GM12864 (cell line): Measurements from ENCODE around the gene ASPA.

ENCODE experiments used
- DNase-seq: peaks from one replicate; pipeline ENCODE4 v3.0.0-alpha.2; 2011; ENCODE audit warnings: low read depth
- H3K4me3 ChIP-seq: 2 replicates; pipeline ENCODE4 v1.5.1; 2011; ENCODE audit warnings: mild to moderate bottlenecking, low read depth, low read length, control low read depth
- TF ChIP-seq, protein P1 (sequence below): IDR thresholded peaks from 2 replicates; pipeline ENCODE4 v1.5.1; 2011; ENCODE audit warnings: low read depth, mild to moderate bottlenecking, moderate library complexity, low read length, control low read depth, inconsistent platforms; ENCODE audit errors: missing control alignments

Gene ASPA

DNA sequence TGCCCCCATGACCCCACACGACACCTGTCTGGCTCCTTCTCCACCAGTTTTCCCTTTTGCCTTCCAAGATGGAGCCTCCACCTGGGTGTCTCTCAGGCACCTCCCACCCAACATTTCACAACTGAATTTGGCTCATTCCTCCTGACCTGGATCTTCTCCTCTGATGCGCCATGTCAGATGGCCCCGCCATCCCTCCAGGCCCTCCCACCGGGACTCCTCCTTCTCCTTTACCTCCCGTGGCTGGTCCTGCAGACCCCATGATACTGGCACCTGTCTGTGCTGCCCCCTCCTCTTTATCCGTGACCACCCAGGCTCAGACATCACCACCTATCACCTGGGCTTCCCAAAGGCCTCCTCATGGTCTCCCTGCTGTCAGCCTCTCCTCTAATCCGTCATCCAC, 77.1 kb downstream of the ASPA start:
- no peak for DNase-seq
- H3K4me3 ChIP-seq, result no peak overlapping the region
- TF ChIP-seq, protein P1, sequence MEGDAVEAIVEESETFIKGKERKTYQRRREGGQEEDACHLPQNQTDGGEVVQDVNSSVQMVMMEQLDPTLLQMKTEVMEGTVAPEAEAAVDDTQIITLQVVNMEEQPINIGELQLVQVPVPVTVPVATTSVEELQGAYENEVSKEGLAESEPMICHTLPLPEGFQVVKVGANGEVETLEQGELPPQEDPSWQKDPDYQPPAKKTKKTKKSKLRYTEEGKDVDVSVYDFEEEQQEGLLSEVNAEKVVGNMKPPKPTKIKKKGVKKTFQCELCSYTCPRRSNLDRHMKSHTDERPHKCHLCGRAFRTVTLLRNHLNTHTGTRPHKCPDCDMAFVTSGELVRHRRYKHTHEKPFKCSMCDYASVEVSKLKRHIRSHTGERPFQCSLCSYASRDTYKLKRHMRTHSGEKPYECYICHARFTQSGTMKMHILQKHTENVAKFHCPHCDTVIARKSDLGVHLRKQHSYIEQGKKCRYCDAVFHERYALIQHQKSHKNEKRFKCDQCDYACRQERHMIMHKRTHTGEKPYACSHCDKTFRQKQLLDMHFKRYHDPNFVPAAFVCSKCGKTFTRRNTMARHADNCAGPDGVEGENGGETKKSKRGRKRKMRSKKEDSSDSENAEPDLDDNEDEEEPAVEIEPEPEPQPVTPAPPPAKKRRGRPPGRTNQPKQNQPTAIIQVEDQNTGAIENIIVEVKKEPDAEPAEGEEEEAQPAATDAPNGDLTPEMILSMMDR, result no peak
